Panc1 (cell line): ENCODE measurements around the gene CHN1.

ENCODE experiments used
- POLR2AphosphoS5 ChIP-seq: IDR thresholded peaks from 2 replicates; pipeline ENCODE4 v1.6.1; 2012; ENCODE audit warnings: mild to moderate bottlenecking, low read depth, low read length, moderate library complexity
- SIN3A ChIP-seq: IDR thresholded peaks from 2 replicates; pipeline ENCODE4 v1.6.1; 2012; ENCODE audit warnings: low read depth, mild to moderate bottlenecking, low read length, moderate library complexity, borderline replicate concordance; ENCODE audit not compliant: insufficient read depth
- TCF7L2 ChIP-seq: IDR thresholded peaks from 2 replicates; pipeline ENCODE4 v1.6.1; 2011; ENCODE audit warnings: mild to moderate bottlenecking, low read depth, low read length, inconsistent platforms
- TF ChIP-seq, protein P1 (sequence below): fragments of 450-650 bp; IDR thresholded peaks from 2 replicates; pipeline ENCODE4 v1.5.1; 2017; ENCODE audit warnings: mild to moderate bottlenecking
- TF ChIP-seq, protein P2 (sequence below), 2 experiments: IDR thresholded peaks; 2 replicates each; pipeline ENCODE4 v1.6.1; 2011 to 2012; ENCODE audit warnings: low read depth in 2 of 2, control low read depth in 1 of 2, low read length in 1 of 2, mild to moderate bottlenecking in 1 of 2, moderate library complexity in 1 of 2; ENCODE audit not compliant: insufficient read depth in 1 of 2

DNA sequence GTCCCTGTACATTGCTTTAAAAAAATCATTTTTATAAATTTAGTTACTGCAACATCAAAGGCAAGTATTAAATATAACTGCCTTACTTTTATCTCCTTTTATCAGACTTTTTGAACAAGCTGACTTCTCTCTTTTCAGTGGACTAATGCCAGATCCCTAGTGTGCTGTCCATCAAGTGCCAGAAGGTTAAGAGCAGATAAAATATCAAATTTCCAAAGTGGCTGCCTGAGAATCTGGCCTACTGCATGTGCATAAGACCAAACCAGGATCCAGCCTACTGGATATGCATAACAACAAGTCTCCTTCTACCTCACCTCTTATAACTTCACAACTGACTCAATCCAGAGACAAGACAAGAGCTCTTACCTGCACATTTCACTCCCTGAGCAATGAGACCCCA lies 181.1 kb downstream of the CHN1 start:
- TF ChIP-seq, protein P1, sequence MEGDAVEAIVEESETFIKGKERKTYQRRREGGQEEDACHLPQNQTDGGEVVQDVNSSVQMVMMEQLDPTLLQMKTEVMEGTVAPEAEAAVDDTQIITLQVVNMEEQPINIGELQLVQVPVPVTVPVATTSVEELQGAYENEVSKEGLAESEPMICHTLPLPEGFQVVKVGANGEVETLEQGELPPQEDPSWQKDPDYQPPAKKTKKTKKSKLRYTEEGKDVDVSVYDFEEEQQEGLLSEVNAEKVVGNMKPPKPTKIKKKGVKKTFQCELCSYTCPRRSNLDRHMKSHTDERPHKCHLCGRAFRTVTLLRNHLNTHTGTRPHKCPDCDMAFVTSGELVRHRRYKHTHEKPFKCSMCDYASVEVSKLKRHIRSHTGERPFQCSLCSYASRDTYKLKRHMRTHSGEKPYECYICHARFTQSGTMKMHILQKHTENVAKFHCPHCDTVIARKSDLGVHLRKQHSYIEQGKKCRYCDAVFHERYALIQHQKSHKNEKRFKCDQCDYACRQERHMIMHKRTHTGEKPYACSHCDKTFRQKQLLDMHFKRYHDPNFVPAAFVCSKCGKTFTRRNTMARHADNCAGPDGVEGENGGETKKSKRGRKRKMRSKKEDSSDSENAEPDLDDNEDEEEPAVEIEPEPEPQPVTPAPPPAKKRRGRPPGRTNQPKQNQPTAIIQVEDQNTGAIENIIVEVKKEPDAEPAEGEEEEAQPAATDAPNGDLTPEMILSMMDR = no peak
- TF ChIP-seq POLR2AphosphoS5 (no peak), TCF7L2 (no peak), SIN3A (no peak)
- TF ChIP-seq, protein P2, sequence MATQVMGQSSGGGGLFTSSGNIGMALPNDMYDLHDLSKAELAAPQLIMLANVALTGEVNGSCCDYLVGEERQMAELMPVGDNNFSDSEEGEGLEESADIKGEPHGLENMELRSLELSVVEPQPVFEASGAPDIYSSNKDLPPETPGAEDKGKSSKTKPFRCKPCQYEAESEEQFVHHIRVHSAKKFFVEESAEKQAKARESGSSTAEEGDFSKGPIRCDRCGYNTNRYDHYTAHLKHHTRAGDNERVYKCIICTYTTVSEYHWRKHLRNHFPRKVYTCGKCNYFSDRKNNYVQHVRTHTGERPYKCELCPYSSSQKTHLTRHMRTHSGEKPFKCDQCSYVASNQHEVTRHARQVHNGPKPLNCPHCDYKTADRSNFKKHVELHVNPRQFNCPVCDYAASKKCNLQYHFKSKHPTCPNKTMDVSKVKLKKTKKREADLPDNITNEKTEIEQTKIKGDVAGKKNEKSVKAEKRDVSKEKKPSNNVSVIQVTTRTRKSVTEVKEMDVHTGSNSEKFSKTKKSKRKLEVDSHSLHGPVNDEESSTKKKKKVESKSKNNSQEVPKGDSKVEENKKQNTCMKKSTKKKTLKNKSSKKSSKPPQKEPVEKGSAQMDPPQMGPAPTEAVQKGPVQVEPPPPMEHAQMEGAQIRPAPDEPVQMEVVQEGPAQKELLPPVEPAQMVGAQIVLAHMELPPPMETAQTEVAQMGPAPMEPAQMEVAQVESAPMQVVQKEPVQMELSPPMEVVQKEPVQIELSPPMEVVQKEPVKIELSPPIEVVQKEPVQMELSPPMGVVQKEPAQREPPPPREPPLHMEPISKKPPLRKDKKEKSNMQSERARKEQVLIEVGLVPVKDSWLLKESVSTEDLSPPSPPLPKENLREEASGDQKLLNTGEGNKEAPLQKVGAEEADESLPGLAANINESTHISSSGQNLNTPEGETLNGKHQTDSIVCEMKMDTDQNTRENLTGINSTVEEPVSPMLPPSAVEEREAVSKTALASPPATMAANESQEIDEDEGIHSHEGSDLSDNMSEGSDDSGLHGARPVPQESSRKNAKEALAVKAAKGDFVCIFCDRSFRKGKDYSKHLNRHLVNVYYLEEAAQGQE (IDR thresholded peaks at IDR 0.05; ENCODE audit: insufficient read depth in 1 of 2, low read depth in 2 of 2, low read length in 1 of 2) = no peak
